Measurements from ENCODE around the gene TGFB1I1.
"Not testable (repeated sequence)": the region's sequence is repeated elsewhere in the genome, so short reads cannot be mapped to it uniquely, and the experiment has no call there.

Gene TGFB1I1

GRCh38 chr16:31519759-31520431 lies 47.9 kb downstream of the TGFB1I1 start:
- DNase-seq, result no peak

- DNase-seq, result no peak
Observed at GRCh38 chr16:31521368-31521767, 49.4 kb downstream of the TGFB1I1 start.

- DNase-seq, result no peak
Observed at GRCh38 chr16:31522071-31522470, 50.1 kb downstream of the TGFB1I1 start.

GRCh38 chr16:31523768-31524167 lies 51.8 kb downstream of the TGFB1I1 start:
- not testable (repeated sequence) for DNase-seq

GRCh38 chr16:31525113-31525512 lies 53.2 kb downstream of the TGFB1I1 start:
- DNase-seq, result no peak

Data from stimulated activated CD4-positive, alpha-beta T cell treated with anti-CD3 and anti-CD28 coated beads, Interleukin-2, amount 100 ng/mL, for 24 hours (primary cell).